ENCODE results near the gene MAST4.

- TF ChIP-seq CTCF (IDR thresholded peaks at IDR 0.05; ENCODE audit: low read depth, low read length, poor library complexity, severe bottlenecking) (no peak), EZH2phosphoT487 (IDR thresholded peaks at IDR 0.05; ENCODE audit: borderline replicate concordance, low read length) (no peak)
Observed at GRCh38 chr5:67063791-67064190, 467.6 kb downstream of the MAST4 start.

Measured in DOHH2 (cell line).